Lung (tissue), 12 donors: ENCODE measurements around the gene FRAS1. TPM values are rescaled to one million over a fixed set of nuclear protein-coding genes. Genes with fewer than 3 reads are reported as not detected.
"Not testable (repeated sequence)": the region's sequence is repeated elsewhere in the genome, so short reads cannot be mapped to it uniquely, and the experiment has no call there.

Source experiments
- ATAC-seq: fragments of 200-7000 bp; cut with Tn5 transposase; one replicate; pipeline ENCODE4 v1.9.1; 2020; ENCODE audit warnings: moderate number of reproducible peaks; ENCODE audit not compliant: insufficient read depth, low FRiP score
- DNase-seq, 3 donors: peaks; one replicate each; pipeline ENCODE4 v3.0.0-alpha.2; 2013 to 2017
- H3K27ac ChIP-seq, 2 donors: one replicate each; pipeline ENCODE4 v1.5.1; 2013; ENCODE audit warnings: mild to moderate bottlenecking in 2 of 2, moderate library complexity in 2 of 2, control low read depth in 1 of 2, inconsistent platforms in 1 of 2, low read depth in 1 of 2, low read length in 1 of 2
- H3K27me3 ChIP-seq, 3 donors: one replicate each; pipeline ENCODE4 v1.5.1; 2013; ENCODE audit warnings: low read length in 2 of 3; ENCODE audit not compliant: control insufficient read depth in 3 of 3, insufficient read depth in 3 of 3
- H3K36me3 ChIP-seq, 4 donors: one replicate each; pipeline ENCODE4 v1.5.1; 2013; ENCODE audit warnings: low read length in 4 of 4, mild to moderate bottlenecking in 1 of 4, moderate library complexity in 1 of 4; ENCODE audit not compliant: control insufficient read depth in 4 of 4, insufficient read depth in 4 of 4
- H3K4me1 ChIP-seq, 5 donors: one replicate each; pipeline ENCODE4 v1.5.1; 2013; ENCODE audit warnings: low read length in 5 of 5, mild to moderate bottlenecking in 2 of 5, moderate library complexity in 1 of 5; ENCODE audit not compliant: control insufficient read depth in 5 of 5, insufficient read depth in 5 of 5
- H3K4me3 ChIP-seq: one replicate; pipeline ENCODE4 v1.5.1; 2013; ENCODE audit warnings: mild to moderate bottlenecking, control low read depth, moderate library complexity
- H3K9ac ChIP-seq, 2 donors: one replicate each; pipeline ENCODE4 v1.5.1; 2013; ENCODE audit warnings: low read length in 2 of 2, control low read depth in 1 of 2; ENCODE audit not compliant: insufficient read depth in 1 of 2
- H3K9me3 ChIP-seq, 4 donors: one replicate each; pipeline ENCODE4 v1.5.1; 2013; ENCODE audit warnings: low read length in 3 of 4, mild to moderate bottlenecking in 1 of 4, moderate library complexity in 1 of 4; ENCODE audit not compliant: control insufficient read depth in 4 of 4, insufficient read depth in 3 of 4
- WGBS, 2 donors: extraction: QIAGEN DNeasy Blood & Tissue Kit; methylation state at CpG; one replicate each; pipeline ENCODE4 v1.1.7; 2013; 5-methylcytosine and 5-hydroxymethylcytosine counted together
- polyA plus RNA-seq, 2 donors: library from polyadenylated mRNA; stranded (reverse); fragments of 200-250 nt; gene quantifications; one replicate each; pipeline ENCODE4 v1.2.1, GENCODE V29; 2013
- total RNA-seq, 2 donors: library from RNA; depleted of rRNA in 1 of 2; stranded (reverse); fragments of >200 nt in 1 of 2; gene quantifications; one replicate each; pipeline ENCODE4 v1.2.1, GENCODE V29; 2014 to 2021
- TF ChIP-seq, protein P1 (sequence below): IDR thresholded peaks from 2 replicates; pipeline ENCODE4 v1.5.1; 2012; ENCODE audit warnings: mild to moderate bottlenecking; ENCODE audit errors: control extremely low read depth, extremely low read depth
- donor health status: control.
- donor health status: control.
- donor health status: Bipolar disorder and iron deficiency.
- donor health status: healthy.
- donor health status: DM: yes; HTN: yes; CAD: no.

The FRAS1 gene
- total and polyA plus RNA-seq, 4 donors: 0.45 to 53.8 (median 6.9) TPM

DNA sequence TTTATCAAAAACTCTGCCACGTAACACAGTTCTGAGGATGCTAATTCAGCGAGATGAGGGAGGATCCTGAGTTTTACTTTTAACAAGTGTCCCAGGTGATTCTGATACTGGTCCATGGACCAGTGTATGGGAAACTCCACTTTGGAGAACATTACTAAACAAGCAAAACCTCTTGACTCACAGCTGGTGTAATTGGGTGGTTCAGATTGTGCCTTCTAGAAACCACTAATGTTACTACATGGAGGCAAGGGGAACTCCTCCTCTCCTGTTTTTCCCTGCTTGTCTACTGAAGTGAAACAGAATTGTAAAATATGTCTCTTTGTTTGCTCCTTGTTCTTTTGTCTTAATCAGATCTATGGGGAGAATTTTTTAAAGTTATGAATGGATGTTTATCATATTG lies 62.6 kb downstream of the FRAS1 start:
- 93 to 98% methylated on average over 2 of the region's 2 CpGs for WGBS, 2 donors
- Histone ChIP-seq H3K9ac (no peak overlapping the region), H3K27ac (no peak overlapping the region), H3K36me3 (no peaks in the 10 kb centered on the region), H3K4me1 (peaks cover 0 to 3% (median 0%) of the 10 kb centered on the region in 5 donors), H3K9me3 (no peaks in the 10 kb centered on the region), H3K27me3 (no peaks in the 10 kb centered on the region), H3K4me3 (no peak overlapping the region)
- ATAC-seq (no peak), DNase-seq (no peak)
- TF ChIP-seq, protein P1, sequence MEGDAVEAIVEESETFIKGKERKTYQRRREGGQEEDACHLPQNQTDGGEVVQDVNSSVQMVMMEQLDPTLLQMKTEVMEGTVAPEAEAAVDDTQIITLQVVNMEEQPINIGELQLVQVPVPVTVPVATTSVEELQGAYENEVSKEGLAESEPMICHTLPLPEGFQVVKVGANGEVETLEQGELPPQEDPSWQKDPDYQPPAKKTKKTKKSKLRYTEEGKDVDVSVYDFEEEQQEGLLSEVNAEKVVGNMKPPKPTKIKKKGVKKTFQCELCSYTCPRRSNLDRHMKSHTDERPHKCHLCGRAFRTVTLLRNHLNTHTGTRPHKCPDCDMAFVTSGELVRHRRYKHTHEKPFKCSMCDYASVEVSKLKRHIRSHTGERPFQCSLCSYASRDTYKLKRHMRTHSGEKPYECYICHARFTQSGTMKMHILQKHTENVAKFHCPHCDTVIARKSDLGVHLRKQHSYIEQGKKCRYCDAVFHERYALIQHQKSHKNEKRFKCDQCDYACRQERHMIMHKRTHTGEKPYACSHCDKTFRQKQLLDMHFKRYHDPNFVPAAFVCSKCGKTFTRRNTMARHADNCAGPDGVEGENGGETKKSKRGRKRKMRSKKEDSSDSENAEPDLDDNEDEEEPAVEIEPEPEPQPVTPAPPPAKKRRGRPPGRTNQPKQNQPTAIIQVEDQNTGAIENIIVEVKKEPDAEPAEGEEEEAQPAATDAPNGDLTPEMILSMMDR: no peak

DNA sequence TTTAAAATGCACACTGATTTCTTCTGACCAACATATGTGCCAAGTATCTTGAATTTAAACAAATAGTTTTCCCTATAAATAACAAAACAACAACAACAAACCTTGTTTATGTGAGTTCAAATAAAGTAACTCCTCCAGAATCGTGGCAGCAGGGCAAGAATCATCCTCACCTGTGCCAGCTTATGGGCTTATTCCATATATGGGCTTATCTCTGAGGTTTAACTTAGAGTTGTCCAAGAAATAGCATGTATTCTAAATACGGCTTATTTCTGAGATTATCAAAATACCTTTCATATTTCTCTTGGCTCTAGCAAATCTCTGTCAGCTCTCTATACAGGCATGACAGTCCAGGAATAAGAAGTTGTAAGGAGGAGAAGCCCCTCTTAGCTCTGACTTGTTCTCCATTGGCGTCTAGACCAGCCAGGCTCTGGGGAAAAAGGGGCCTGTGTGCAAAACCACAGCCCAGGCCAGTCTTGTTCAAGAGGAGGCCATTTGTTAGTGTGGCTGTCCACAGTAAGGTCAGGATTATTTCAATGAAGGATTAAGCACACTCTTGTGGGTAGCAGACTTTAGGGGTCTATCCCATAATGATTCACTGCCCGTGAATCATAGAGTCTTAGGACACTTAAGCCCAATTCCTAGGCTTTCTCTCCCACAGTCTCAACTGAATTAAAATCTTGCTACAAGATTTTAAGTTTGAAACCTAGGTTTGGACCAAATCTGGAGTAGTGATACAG lies 63.2 kb downstream of the FRAS1 start:
- H3K27ac ChIP-seq: no peak overlapping the region
- H3K27me3 ChIP-seq: no peaks in the 10 kb centered on the region
- WGBS, 2 donors: 74 to 83% methylated on average over 4 of the region's 4 CpGs
- TF ChIP-seq, protein P1: no peak
- DNase-seq (no peak), ATAC-seq (no peak)
- no peaks in the 10 kb centered on the region for H3K36me3 ChIP-seq
- H3K4me1 ChIP-seq: peaks cover 0 to 3% (median 0%) of the 10 kb centered on the region in 5 donors
- no peak overlapping the region for H3K9ac ChIP-seq
- no peak overlapping the region for H3K4me3 ChIP-seq
- no peaks in the 10 kb centered on the region for H3K9me3 ChIP-seq

DNA sequence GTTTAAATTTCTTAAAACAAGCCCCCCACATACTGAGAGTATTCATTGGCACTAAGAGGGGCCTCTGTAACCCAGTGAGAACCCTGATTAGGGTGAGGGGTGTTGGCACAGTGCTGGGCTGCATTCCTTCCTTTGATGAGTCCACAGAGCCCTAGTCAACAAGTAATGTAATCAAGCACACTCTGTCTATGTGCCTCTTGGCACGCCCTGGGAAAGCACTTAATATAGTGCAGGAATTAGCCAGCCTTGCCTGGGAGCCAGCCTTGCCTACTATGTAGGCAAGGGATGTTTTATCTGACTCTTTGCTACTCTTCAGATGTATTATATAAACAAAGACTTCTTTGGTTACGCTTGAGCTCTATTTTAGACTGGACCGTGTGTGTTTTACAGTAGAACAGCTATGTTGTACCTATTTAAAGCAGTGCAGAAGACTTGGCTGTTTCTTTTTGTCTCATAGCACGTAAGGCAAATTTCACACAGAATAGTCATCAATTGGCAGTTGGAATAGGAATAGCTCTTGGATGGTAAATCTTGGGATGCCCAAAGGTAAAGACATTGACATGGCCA lies 64.3 kb downstream of the FRAS1 start:
- TF ChIP-seq, protein P1: no peak
- Histone ChIP-seq H3K4me3 (no peak overlapping the region), H3K4me1 (peaks cover 0 to 3% (median 0%) of the 10 kb centered on the region in 5 donors), H3K9me3 (peaks cover 0 to 2% (median 0%) of the 10 kb centered on the region in 4 donors), H3K27me3 (no peaks in the 10 kb centered on the region), H3K36me3 (no peaks in the 10 kb centered on the region), H3K27ac (peak overlapping the region in 1 of 2 donors; percentile 38), H3K9ac (no peak overlapping the region)
- DNase-seq: peak; percentile 49 to 77 (median 49)
- ATAC-seq: peak; percentile 88
- WGBS, 2 donors: 54 to 63% methylated on average over 4 of the region's 4 CpGs

DNA sequence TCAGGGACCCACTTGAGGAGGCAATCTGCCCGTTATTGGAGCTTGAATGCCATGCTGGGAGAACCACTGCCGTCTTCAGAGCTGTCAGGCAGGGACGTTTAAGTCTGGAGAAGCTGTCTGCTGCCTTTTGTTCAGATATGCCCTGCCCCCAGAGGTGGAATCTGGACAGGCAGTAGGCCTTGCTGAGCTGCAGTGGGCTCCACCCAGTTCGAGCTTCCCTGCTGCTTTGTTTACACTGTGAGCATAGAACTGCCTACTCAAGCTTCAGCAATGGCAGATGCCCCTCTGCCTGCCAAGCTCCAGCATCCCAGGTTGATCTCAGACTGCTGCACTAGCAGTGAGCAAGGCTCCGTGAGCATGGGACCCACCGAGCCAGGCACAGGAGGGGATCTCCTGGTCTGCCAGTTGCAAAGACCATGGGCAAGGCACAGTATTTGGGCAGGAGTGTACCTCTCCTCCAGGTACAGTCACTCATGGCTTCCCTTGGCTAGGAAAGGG lies 68.8 kb downstream of the FRAS1 start:
- not testable (repeated sequence) for ATAC-seq, H3K27ac ChIP-seq, H3K4me1 ChIP-seq, DNase-seq, H3K36me3 ChIP-seq, H3K4me3 ChIP-seq, H3K9ac ChIP-seq, H3K27me3 ChIP-seq, H3K9me3 ChIP-seq
- 59 to 66% methylated on average over 6 of the region's 6 CpGs for WGBS, 2 donors
